ENCODE results near the gene ATP8B1.
"Not testable (repeated sequence)": the region's sequence is repeated elsewhere in the genome, so short reads cannot be mapped to it uniquely, and the experiment has no call there.

ATP8B1 gene

DNA sequence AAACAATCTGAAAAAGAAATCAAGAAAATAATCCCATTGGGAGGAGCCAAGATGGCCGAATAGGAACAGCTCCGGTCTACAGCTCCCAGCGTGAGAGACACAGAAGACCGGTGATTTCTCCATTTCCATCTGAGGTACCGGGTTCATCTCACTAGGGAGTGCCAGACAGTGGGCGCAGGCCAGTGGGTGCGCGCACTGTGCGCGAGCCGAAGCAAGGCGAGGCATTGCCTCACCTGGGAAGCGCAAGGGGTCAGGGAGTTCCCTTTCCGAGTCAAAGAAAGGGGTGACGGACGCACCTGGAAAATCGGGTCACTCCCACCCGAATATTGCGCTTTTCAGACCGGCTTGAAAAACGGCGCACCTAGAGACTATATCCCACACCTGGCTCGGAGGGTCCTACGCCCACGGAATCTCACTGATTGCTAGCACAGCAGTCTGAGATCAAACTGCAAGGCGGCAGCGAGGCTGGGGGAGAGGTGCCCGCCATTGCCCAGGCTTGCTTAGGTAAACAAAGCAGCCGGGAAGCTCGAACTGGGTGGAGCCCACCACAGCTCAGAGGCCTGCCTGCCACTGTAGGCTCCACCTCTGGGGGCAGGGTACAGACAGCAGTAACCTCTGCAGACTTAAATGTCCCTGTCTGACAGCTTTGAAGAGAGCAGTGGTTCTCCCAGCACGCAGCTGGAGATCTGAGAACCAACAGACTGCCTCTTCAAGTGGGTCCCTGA is 83.7 kb downstream of the ATP8B1 start:
- not testable (repeated sequence) for DNase-seq (ENCODE audit: low read depth)

GRCh38 chr18:57716549-57716948 is 86.6 kb downstream of the ATP8B1 start:
- DNase-seq (ENCODE audit: low read depth), result no peak

DNA sequence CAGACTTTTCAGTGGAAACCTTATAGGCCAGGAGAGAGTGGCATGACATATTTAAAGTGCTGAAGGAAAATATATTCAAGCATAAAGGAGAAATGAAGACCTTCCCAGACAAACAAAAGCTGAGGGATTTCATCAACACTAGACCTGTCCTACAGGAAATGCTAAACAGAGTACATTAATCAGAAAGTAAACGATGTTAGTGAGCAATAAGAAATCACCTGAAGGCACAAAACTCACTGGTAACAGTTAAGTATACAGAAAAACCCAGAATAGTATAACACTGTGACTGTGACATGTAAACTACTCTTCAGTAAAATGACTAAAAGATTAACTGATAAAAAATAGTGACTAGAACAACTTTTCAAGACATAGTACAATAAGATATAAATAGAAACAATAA is 87.4 kb downstream of the ATP8B1 start:
- no peak for DNase-seq (ENCODE audit: low read depth)

DNA sequence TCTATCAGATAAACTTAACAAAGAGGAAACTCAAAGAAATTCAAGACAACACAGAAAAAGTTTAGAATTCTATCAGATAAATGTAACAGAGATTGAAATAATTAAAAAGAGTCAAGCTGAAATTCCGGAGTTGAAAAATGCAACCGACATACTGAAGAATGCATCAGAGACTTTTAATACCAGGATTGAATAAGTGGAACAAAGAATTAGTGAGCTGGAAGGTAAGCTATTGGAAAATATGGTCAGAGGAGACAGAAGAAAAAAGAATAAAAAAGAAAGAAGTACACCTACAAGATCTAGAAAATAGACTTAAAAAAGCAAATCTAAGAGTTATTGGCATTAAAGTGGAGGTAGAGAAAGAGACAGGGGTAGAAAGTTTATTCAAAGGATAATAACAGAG is 88.0 kb downstream of the ATP8B1 start:
- DNase-seq (ENCODE audit: low read depth), result no peak

- no peak for DNase-seq (ENCODE audit: low read depth)
These were observed 92.9 kb downstream of the ATP8B1 start for GRCh38 chr18:57710226-57710625.

DNA sequence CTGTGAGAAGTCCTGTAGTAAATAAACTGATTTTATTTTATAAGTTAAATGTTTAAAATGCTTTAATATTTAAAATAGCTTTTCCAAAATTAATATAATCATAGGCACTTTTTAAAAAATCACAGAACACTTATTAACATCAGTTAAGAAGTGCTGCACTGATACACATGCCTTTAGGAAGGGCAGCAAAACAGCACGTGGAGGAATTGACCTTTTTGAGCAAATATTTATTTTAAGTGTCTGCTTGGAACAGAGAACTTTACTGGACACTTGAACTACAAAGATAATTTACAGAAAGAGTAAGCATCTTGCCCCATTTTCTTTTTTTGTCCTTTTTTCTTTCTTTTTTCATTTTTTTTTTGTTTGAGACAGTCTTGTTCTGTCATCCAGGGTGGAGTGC is 93.8 kb downstream of the ATP8B1 start:
- no peak for DNase-seq (ENCODE audit: low read depth)

GRCh38 chr18:57708288-57708687 is 94.8 kb downstream of the ATP8B1 start:
- DNase-seq (ENCODE audit: low read depth), result no peak

DNA sequence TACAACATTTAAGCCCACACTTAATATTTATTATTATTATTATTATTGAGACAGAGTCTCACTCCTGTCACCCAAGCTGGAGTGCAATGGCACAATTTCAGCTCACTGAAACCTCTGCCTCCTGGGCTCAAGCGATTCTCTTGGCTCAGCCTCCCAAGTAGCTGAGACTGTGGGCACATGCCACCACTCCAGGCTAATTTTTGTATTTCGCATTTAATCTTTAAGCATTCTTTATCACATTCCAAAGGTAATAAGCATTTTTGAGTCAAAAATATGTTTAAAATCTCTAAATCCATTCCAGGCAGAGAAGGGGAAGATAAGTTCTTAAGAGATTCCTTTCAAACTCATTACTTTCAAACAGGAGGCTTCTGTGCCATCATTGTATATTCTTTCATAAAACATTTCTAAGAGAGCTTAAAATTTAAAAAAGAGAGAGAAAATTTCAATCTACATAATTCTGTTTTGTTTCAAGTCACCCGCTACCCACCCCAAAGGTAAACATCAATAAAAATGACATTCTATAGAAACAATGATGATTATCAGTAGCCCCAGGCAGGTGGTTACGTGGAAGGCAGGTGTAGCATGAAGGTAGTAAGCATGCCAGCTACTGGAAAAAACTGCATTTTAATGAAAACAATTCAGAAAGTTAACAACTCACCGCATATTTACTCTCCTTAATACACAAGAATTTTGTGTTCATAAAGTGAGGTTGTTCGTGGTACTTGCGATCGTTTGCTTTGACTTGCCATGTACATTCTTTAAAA is 97.1 kb downstream of the ATP8B1 start:
- DNase-seq (ENCODE audit: low read depth), result no peak

DNA sequence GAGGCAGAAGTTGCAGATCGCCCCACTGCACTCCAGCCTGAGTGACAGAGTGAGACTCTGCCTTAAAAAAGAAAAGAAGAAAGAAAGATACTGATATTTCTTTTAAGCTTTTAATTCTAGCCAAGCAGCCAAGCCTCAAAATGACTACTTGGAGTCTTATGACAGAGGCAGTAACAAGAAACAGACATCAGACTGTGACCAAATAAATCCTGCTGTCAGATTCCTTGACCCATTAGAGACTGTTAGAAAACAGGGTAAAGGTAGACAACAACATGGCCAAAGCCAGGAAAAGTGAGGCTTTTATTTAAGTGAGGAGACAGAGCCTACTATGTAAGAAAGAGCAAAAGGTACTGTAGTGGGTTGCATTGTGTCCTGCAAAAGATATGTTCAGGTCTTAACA is 98.1 kb downstream of the ATP8B1 start:
- peak; percentile 14 for DNase-seq (ENCODE audit: low read depth)

DNA sequence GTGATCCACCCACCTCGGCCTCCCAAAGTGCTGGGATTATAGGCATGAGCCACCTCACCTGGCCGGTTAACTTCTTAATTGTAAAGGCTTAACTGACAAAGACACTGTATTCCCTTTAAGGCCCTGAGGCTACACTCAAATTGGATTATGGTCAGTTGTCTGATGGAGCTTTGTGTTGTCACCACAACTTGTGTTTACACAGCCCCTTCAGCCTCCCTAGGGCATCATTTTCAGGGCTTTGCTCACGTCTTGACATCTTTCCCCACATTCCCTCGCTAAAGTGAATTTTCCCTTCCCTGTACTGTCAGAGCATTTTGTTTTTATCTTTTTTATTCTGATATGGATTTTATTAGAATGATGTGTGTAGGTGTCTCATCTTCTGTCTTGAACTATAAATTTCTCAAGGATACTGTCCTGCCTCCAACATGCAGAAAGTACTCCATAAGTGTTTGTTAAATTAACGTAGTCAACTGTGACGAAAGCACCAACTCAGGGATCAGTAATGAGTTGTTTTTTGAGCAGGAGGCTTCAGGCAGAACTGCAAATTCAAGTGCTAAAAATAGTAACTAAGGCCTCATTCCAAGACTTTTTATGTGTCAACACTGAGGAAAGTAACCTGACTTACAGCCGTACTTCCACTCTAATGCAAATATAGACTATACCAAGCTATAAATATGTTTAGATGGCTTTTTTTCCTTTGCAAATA is 104.4 kb downstream of the ATP8B1 start:
- peak; percentile 65 for DNase-seq (ENCODE audit: low read depth)

GRCh38 chr18:57697426-57697825 is 105.7 kb downstream of the ATP8B1 start:
- no peak for DNase-seq (ENCODE audit: low read depth)

GRCh38 chr18:57696271-57696670 is 106.8 kb downstream of the ATP8B1 start:
- DNase-seq (ENCODE audit: low read depth), result no peak

DNA sequence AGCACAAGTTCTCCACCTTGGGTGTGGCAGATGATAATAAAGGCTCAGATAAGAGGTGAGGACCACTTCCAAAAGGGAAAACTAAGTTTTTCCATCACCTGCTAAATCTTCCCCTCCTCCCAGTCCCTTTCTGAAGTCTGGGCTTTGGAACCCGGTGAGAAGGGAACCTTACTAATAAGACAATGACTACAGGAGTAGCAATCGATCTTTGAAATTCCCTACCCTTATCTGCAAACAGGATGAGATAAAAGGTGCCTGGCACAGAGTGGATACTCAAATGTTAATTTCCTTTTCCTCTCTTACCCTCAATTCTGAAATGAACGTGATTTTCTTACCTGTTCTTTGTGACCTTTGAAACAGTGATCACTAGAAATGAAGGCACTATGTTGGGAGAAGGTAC is 111.8 kb downstream of the ATP8B1 start:
- DNase-seq (ENCODE audit: low read depth), result no peak

- no peak for DNase-seq (ENCODE audit: low read depth)
These were observed 115.1 kb downstream of the ATP8B1 start for GRCh38 chr18:57687970-57688369.

GRCh38 chr18:57683470-57683869 is 119.6 kb downstream of the ATP8B1 start:
- no peak for DNase-seq (ENCODE audit: low read depth)

- no peak for DNase-seq (ENCODE audit: low read depth)
These were observed 125.6 kb downstream of the ATP8B1 start for GRCh38 chr18:57677262-57678211.

- no peak for DNase-seq (ENCODE audit: low read depth)
These were observed 128.2 kb downstream of the ATP8B1 start for GRCh38 chr18:57674891-57675290.

- no peak for DNase-seq (ENCODE audit: low read depth)
These were observed 133.1 kb downstream of the ATP8B1 start for GRCh38 chr18:57670046-57670445.

DNA sequence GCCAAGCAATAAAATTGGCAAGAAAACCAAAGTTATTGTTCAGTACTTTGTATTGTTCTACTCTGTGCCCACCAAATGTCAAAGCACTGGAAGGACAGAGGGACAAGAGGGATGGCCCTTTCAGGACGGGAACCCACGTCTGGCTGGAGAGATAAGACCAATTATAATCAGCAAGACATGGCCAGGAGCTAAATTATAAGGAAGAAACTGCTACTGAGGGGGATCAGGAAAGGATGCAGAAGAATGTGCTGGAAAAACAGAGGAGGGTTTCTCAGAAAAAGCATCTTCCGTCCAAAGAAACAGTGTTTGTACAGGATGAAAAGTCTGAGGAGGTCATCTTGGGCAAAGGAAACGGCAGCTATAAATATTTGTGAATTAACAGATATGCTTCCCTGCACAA is 135.1 kb downstream of the ATP8B1 start:
- no peak for DNase-seq (ENCODE audit: low read depth)

DNA sequence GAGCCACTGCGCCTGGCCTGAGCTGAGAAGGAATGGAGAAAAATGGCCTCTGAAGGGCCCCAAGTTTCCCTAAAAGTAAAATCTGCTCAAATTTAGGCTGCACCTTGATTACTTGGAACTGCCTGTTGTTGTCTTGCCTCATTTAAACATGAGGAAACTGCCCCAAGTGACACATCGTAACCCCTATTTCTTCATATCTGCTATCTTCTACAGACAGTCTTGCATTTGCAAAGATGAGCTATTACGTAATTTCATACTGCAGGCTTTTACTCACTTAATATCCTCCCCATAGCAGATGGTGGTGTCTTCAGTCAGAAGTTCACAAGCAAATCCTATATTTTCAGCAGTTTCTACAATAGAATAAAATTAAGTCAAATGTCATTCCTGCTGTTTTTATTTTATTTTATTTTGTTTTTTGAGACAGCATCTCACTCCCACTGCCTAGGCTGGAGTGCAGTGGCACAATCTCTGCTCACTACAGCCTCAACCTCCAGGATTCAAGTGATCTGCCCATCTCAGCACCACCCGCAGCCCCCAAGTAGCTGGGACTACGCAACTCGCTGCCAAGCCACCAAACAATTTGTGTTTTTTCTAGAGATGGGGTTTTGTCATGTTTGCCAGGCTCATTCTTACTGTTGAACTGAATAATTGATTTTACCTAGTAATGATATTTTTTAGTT is 136.2 kb downstream of the ATP8B1 start:
- DNase-seq (ENCODE audit: low read depth), result peak; percentile 93

- no peak for DNase-seq (ENCODE audit: low read depth)
These were observed 138.4 kb downstream of the ATP8B1 start for GRCh38 chr18:57664568-57665165.
